GM23338 (cell line): ENCODE results near the gene SEC22A. TPM values are rescaled to one million over a fixed set of nuclear protein-coding genes. Genes with fewer than 3 reads are reported as not detected.

Experiments
- ATAC-seq: fragments of 200-7000 bp; cut with Tn5 transposase; 3 replicates; pipeline ENCODE4 v1.9.1; 2020
- DNase-seq: peaks from one replicate; pipeline ENCODE4 v3.0.0-alpha.2; 2015; ENCODE audit warnings: low spot score
- H2AFZ ChIP-seq: fragments of 200-600 bp; sonication (generic); 2 replicates; pipeline ENCODE4 v1.8.0; 2016; ENCODE audit warnings: antibody characterized with exemption, mild to moderate bottlenecking, moderate library complexity
- H3F3A ChIP-seq: fragments of 200-600 bp; sonication (generic); replicated peaks from 2 replicates; pipeline ENCODE4 v1.8.0; 2017; ENCODE audit warnings: antibody characterized with exemption, mixed run types, low read depth
- H3K27ac ChIP-seq: fragments of 200-600 bp; sonication (generic); 2 replicates; pipeline ENCODE4 v1.6.1; 2016; ENCODE audit warnings: low read depth
- H3K27me3 ChIP-seq: fragments of 200-600 bp; sonication (generic); 2 replicates; pipeline ENCODE4 v1.8.0; 2016; ENCODE audit warnings: mild to moderate bottlenecking, mixed run types, moderate library complexity; ENCODE audit not compliant: insufficient read depth
- H3K36me3 ChIP-seq: fragments of 200-600 bp; sonication (generic); 2 replicates; pipeline ENCODE4 v1.8.0; 2016; ENCODE audit warnings: mild to moderate bottlenecking; ENCODE audit not compliant: insufficient read depth
- H3K4me1 ChIP-seq: fragments of 200-600 bp; sonication (generic); 2 replicates; pipeline ENCODE4 v1.8.0; 2016; ENCODE audit warnings: mild to moderate bottlenecking, moderate library complexity; ENCODE audit not compliant: insufficient read depth
- H3K4me2 ChIP-seq: fragments of 200-600 bp; sonication (generic); 2 replicates; pipeline ENCODE4 v1.7.1; 2017; ENCODE audit warnings: mixed run types
- H3K4me3 ChIP-seq: fragments of 200-600 bp; sonication (generic); 2 replicates; pipeline ENCODE4 v1.6.1; 2016; ENCODE audit warnings: mixed run types
- H3K79me2 ChIP-seq: fragments of 200-600 bp; sonication (generic); replicated peaks from 2 replicates; pipeline ENCODE4 v1.8.0; 2017; ENCODE audit warnings: mild to moderate bottlenecking; ENCODE audit not compliant: insufficient read depth
- H3K9me2 ChIP-seq: fragments of 200-600 bp; sonication (generic); 2 replicates; pipeline ENCODE4 v1.8.0; 2017; ENCODE audit not compliant: insufficient read depth
- H4K20me1 ChIP-seq: fragments of 200-600 bp; sonication (generic); replicated peaks from 2 replicates; pipeline ENCODE4 v1.8.0; 2017; ENCODE audit warnings: mild to moderate bottlenecking; ENCODE audit not compliant: insufficient read depth
- H3K27ac Mint-ChIP-seq: 2 replicates; pipeline ENCODE4 v1.8.0; 2020; ENCODE audit warnings: inconsistent platforms, mild to moderate bottlenecking, moderate library complexity, mixed read lengths
- H3K27me3 Mint-ChIP-seq: 3 replicates; pipeline ENCODE4 v1.8.0; 2022; ENCODE audit warnings: low read depth, mild to moderate bottlenecking, moderate library complexity, mixed read lengths, inconsistent platforms; ENCODE audit not compliant: insufficient read depth, poor library complexity
- H3K36me3 Mint-ChIP-seq: 3 replicates; pipeline ENCODE4 v1.8.0; 2021; ENCODE audit warnings: low read depth, mild to moderate bottlenecking, inconsistent platforms, moderate library complexity, mixed read lengths
- H3K4me1 Mint-ChIP-seq: 3 replicates; pipeline ENCODE4 v1.8.0; 2020; ENCODE audit warnings: mild to moderate bottlenecking, inconsistent platforms, mixed read lengths
- H3K4me3 Mint-ChIP-seq: 3 replicates; pipeline ENCODE4 v1.8.0; 2021; ENCODE audit warnings: moderate library complexity, mild to moderate bottlenecking, inconsistent platforms, mixed read lengths
- H3K9me3 Mint-ChIP-seq: 3 replicates; pipeline ENCODE4 v1.8.0; 2020; ENCODE audit warnings: moderate library complexity, mild to moderate bottlenecking, inconsistent platforms, mixed read lengths
- NANOG ChIP-seq: IDR thresholded peaks from 2 replicates; pipeline ENCODE4 v1.6.1; 2016; ENCODE audit warnings: antibody characterized with exemption, borderline replicate concordance
- ZNF114 ChIP-seq: fragments of 250-450 bp; sonication (Bioruptor Pico); IDR thresholded peaks from 2 replicates; pipeline ENCODE4 v1.5.0; 2020; ENCODE audit warnings: mild to moderate bottlenecking, moderate library complexity
- ZNF331 ChIP-seq: fragments of 250-450 bp; sonication (Bioruptor Pico); IDR thresholded peaks from 2 replicates; pipeline ENCODE4 v1.5.0; 2020; ENCODE audit warnings: low read depth, mild to moderate bottlenecking, moderate library complexity
- polyA plus RNA-seq: library from polyadenylated mRNA; unstranded; fragments of >200 nt; fragmentation: Nextera tagmentation; extraction: Ambion mirVana; gene quantifications from 2 replicates; pipeline ENCODE4 v1.2.1, GENCODE V29; 2016
- total RNA-seq: library from RNA; depleted of rRNA; stranded (reverse); fragments of >200 nt; shearing (Covaris generic); gene quantifications from 2 replicates; pipeline ENCODE4 v1.2.3, GENCODE V29; 2014
- TF ChIP-seq, protein P1 (sequence below): fragments of 250-450 bp; sonication (Bioruptor Pico); IDR thresholded peaks from 2 replicates; pipeline ENCODE4 v1.5.0; 2020; ENCODE audit warnings: mild to moderate bottlenecking, moderate library complexity
- TF ChIP-seq, protein P2 (sequence below), 2 experiments: fragments of 200-600 bp in 1 of 2; sonication (generic) in 1 of 2; conservative IDR thresholded peaks; 2 replicates each; pipeline versions ENCODE4 v1.5.1 to v1.6.1; 2016 to 2017; ENCODE audit warnings: antibody characterized with exemption in 2 of 2, low read depth in 2 of 2, mild to moderate bottlenecking in 2 of 2, moderate library complexity in 1 of 2

The SEC22A gene
- total and polyA plus RNA-seq, 2 experiments from 2014 or later: 11.2 to 24.1 TPM

DNA sequence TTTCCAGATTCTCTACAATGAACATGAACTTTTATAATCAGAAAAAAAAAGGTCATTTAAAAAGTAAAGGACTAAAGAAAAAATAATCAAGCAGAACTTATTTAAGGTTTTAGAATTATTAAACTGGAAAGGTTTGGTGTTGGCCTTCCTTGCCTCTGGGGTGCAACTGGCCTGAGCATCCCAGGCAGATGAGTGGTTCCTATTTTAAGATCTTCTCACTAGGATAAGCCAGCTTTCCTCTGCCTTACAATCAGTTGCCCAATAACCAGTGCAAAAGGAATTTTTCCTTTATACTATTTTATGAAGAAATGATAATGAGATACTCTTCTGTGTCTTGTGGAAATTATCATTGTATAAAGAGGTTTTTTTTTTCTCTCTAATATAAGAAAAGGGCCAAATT lies 56.6 kb downstream of the SEC22A start (continued):
- TF ChIP-seq, protein P1, sequence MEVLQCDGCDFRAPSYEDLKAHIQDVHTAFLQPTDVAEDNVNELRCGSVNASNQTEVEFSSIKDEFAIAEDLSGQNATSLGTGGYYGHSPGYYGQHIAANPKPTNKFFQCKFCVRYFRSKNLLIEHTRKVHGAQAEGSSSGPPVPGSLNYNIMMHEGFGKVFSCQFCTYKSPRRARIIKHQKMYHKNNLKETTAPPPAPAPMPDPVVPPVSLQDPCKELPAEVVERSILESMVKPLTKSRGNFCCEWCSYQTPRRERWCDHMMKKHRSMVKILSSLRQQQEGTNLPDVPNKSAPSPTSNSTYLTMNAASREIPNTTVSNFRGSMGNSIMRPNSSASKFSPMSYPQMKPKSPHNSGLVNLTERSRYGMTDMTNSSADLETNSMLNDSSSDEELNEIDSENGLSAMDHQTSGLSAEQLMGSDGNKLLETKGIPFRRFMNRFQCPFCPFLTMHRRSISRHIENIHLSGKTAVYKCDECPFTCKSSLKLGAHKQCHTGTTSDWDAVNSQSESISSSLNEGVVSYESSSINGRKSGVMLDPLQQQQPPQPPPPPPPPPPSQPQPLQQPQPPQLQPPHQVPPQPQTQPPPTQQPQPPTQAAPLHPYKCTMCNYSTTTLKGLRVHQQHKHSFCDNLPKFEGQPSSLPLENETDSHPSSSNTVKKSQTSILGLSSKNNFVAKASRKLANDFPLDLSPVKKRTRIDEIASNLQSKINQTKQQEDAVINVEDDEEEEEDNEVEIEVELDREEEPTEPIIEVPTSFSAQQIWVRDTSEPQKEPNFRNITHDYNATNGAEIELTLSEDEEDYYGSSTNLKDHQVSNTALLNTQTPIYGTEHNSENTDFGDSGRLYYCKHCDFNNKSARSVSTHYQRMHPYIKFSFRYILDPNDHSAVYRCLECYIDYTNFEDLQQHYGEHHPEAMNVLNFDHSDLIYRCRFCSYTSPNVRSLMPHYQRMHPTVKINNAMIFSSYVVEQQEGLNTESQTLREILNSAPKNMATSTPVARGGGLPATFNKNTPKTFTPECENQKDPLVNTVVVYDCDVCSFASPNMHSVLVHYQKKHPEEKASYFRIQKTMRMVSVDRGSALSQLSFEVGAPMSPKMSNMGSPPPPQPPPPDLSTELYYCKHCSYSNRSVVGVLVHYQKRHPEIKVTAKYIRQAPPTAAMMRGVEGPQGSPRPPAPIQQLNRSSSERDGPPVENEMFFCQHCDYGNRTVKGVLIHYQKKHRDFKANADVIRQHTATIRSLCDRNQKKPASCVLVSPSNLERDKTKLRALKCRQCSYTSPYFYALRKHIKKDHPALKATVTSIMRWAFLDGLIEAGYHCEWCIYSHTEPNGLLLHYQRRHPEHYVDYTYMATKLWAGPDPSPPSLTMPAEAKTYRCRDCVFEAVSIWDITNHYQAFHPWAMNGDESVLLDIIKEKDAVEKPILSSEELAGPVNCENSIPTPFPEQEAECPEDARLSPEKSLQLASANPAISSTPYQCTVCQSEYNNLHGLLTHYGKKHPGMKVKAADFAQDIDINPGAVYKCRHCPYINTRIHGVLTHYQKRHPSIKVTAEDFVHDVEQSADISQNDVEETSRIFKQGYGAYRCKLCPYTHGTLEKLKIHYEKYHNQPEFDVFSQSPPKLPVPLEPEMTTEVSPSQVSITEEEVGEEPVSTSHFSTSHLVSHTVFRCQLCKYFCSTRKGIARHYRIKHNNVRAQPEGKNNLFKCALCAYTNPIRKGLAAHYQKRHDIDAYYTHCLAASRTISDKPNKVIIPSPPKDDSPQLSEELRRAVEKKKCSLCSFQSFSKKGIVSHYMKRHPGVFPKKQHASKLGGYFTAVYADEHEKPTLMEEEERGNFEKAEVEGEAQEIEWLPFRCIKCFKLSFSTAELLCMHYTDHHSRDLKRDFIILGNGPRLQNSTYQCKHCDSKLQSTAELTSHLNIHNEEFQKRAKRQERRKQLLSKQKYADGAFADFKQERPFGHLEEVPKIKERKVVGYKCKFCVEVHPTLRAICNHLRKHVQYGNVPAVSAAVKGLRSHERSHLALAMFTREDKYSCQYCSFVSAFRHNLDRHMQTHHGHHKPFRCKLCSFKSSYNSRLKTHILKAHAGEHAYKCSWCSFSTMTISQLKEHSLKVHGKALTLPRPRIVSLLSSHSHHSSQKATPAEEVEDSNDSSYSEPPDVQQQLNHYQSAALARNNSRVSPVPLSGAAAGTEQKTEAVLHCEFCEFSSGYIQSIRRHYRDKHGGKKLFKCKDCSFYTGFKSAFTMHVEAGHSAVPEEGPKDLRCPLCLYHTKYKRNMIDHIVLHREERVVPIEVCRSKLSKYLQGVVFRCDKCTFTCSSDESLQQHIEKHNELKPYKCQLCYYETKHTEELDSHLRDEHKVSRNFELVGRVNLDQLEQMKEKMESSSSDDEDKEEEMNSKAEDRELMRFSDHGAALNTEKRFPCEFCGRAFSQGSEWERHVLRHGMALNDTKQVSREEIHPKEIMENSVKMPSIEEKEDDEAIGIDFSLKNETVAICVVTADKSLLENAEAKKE (CRISPR knock-in tag): no peak
- TF ChIP-seq NANOG (no peak), ZNF331 (CRISPR knock-in tag) (no peak)

DNA sequence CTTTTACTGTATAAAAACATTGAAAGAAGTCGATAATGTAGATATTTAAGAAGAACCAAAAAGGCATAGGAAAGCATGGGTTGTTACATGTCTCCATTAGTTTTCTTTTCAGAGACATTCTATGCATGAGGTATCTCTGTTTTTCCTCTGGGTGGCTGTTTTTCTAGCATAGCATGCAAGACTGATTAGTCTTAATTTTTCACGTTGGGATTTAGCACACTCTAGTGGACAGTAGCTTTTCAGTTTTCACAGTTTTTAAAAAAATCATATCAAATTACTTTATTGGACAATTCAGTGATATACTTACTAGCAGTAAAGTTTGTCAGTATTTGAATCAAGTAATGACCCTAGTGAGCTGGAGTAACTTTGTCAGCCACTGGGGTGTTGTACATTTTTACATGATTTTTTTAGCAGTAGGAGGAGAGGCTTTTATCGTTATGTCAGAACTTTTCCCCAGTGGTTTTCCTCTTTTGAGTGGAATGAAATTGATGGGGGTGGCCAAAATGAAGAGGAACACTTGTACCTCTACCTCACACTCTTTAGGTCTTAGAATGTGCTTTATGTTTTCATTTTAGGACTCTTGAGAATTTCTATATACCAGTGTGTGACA lies 57.2 kb downstream of the SEC22A start:
- ATAC-seq: 0 out of 3 replicates have a peak, but pooled peaks have one; percentile 23
- H3K27ac Mint-ChIP-seq: no peak overlapping the region

More for the DNA sequence above, 57.2 kb downstream of the SEC22A start:
- Histone ChIP-seq H3K27ac (no peak overlapping the region), H3K79me2 (no peaks in the 10 kb centered on the region), H3F3A (no peaks in the 10 kb centered on the region), H3K4me1 (peaks cover 3% of the 10 kb centered on the region; the same call in 1 of the 2 replicates), H3K4me3 (no peak overlapping the region), H3K4me2 (no peak overlapping the region), H4K20me1 (no peaks in the 10 kb centered on the region), H3K27me3 (no peaks in the 10 kb centered on the region), H3K9me2 (no peaks in the 10 kb centered on the region), H3K36me3 (no peaks in the 10 kb centered on the region), H2AFZ (no peak overlapping the region)
- DNase-seq: peak; percentile 51
- H3K9me3 Mint-ChIP-seq: no peaks in the 10 kb centered on the region
- TF ChIP-seq, protein P2, sequence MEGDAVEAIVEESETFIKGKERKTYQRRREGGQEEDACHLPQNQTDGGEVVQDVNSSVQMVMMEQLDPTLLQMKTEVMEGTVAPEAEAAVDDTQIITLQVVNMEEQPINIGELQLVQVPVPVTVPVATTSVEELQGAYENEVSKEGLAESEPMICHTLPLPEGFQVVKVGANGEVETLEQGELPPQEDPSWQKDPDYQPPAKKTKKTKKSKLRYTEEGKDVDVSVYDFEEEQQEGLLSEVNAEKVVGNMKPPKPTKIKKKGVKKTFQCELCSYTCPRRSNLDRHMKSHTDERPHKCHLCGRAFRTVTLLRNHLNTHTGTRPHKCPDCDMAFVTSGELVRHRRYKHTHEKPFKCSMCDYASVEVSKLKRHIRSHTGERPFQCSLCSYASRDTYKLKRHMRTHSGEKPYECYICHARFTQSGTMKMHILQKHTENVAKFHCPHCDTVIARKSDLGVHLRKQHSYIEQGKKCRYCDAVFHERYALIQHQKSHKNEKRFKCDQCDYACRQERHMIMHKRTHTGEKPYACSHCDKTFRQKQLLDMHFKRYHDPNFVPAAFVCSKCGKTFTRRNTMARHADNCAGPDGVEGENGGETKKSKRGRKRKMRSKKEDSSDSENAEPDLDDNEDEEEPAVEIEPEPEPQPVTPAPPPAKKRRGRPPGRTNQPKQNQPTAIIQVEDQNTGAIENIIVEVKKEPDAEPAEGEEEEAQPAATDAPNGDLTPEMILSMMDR (conservative IDR thresholded peaks at IDR 0.05; ENCODE audit: low read depth in 2 of 2): peak; percentile 54 to 61
- no peak for TF ChIP-seq ZNF114
- no peaks in the 10 kb centered on the region for H3K27me3 Mint-ChIP-seq
- H3K36me3 Mint-ChIP-seq: no peaks in the 10 kb centered on the region
- peaks cover 9% of the 10 kb centered on the region for H3K4me1 Mint-ChIP-seq
- H3K4me3 Mint-ChIP-seq: no peak overlapping the region
